Middle frontal gyrus (tissue), 1 donor: ENCODE results near the gene SLC38A11.

Experiments
- DNase-seq: peaks from one replicate; pipeline ENCODE4 v3.0.0-alpha.2; 2015; ENCODE audit warnings: low spot score; ENCODE audit errors: extremely low spot score

The SLC38A11 gene

DNA sequence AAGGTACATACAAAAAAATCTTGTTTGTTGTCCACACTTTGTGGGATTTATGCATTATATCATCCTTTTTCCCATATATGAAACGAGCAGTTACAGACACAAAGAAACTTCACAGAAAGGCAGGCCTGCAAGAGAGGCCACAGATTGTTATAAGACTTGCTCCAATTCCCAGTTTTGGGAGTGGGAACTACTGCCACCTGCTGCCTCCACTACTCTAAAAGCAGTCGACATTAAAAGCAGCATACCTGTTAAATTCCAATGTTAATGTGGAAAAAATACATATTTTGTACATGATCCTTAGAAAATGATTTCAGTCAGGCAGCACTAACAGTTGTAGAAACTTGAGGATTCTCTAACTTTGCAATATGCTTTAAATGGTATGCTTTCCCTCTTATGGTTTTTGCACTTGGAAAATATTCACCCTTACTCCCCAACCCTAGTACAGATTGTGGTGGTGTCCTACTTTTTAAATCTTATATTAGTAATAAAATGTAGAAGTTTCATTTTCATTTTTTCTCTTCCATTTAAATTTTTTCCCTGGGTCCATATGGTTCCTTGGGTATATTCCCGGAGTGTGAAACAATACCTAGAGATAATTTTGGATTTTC, 37.9 kb downstream of the SLC38A11 start:
- peak; percentile 26 for DNase-seq

DNA sequence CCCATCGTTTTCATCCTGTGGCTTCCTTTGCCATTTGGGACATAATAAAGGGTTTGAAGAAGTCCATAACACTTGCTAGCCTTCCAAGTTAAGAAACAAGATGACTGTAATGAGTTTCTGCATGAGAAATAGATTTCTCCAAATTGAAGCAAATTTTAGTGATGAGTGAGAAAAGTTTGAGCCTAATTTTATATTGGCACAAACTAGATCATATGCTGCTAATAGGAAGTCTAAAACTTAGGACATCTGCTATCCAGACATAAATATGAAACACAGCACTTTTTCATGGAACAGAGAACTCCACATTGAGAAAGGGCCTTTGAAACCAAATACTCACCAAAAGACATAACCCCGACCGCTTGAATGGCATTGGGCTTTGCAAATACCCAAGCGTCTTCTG, 39.8 kb downstream of the SLC38A11 start:
- no peak for DNase-seq

DNA sequence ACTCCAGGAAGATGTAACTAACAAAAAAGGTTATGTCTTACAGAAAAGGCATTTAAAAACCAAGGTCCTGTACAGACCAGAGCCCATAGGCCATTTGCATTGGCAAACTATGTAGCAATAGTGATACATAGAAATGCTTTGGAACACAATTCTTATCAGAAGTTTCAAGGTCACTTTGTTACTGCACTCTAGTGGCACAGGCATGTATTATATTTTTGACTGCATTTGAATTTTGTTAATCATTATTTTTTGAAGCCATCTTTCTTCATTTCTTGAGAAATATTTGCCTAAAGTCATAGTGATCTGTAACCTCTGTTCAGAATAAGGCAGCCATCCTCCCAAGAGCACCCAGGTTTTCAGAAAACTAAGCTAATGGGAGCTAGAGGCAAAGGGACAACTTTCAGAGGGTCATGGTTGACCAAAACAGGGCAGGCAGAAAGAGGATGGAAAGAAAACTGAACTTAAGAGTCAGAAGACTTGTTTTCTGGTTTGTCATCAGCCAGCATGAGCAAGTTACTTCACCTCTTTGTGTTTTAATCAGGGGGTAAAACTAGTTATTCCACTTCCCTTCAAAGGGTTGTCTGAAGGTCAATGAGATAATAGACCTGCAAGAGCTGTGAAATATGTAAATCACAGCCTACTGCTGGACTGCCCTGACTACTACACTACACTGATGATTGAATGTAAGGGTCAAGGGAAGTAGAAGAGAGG, 41.5 kb downstream of the SLC38A11 start:
- DNase-seq: no peak

DNA sequence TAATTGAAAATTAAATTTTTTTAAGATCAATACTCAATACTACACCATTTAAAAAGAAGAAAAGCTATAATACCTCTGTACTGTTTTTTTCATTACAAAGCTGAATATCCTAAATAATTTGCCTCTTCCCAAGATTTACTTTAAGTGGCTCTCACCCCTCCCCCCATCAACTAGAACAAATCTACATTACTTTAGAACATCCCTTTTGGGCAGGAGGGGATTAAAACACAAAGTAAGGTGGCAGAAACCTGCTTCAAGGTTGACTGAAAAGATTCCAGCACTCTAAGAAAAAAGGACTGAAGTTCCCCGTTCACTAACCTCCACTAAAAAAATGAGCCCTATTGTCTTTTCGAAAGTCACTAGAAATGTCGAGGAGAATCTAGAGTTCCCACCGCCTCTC, 42.3 kb downstream of the SLC38A11 start:
- DNase-seq: no peak

DNA sequence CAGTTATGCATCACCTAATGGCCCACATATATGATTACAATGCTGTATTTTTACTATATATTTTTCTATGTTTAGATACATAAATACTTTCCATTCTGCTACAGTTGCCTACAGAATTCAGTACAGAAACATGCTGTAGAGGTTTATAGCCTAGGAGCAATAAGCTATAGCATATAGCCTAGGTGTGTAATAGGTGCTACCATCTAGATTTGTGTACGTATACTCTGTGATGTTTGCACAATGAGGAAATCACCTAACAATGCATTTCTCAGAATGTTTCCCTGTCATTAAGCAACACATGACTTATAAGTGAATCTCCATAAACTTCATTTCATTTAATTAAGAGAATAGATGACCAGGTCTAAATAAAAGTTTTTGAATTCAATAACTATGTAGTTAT, 43.5 kb downstream of the SLC38A11 start:
- DNase-seq: no peak

DNA sequence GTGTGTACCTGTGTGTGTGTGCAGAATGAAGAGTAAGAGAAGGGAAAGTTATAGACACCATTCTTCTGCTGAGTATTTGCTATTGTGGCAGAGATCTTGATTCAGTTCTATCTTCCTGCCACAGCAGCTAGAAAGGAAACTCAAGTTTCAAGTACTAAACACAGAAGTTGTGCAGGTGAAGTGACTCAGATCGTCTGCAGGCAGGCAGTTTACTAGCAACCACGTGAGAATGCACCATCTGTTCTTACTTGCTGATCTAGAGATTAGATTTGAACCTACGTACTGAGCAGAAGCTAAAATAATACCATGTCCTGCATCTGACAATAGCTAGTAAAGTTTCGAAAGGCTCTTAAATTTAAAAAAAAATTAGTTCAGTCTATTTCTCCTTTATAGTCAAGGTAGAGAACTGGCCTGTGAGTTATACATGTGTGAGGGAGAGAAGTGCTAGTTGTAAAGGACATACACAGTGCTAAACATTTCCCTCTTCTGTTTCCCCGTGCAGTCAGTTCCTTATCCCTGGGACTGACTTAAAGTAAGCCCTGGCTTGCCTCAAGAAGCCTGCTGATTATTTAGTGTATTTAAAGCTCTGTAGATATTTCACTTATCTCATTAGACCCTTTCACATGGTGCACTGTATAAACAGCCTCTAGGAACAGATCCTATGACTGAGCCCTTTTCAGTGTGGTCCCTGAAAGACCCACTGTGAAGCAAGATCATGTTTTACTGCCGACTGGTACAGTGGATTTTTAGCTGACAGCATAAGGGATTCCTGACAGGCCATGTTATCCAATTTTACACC, 45.0 kb downstream of the SLC38A11 start:
- DNase-seq: no peak

DNA sequence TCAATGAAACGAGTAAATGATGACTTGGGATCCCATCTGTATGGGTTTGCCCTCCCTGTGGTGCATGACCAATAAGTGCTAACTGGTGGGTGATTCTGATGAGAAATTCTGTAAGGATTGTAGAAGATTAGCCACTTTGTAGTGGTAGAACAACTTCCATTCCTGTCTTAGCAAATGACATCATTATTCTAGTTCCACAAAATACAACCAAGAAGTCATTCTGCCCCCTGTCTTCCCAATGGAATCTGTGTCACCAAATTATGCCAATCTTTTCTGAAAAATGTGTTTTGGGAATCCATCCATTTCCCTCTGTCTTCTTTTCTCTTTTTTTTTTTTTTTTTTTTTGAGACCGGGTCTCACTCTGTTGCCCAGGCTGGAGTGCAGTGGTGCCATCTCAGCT, 48.4 kb downstream of the SLC38A11 start:
- no peak for DNase-seq

DNA sequence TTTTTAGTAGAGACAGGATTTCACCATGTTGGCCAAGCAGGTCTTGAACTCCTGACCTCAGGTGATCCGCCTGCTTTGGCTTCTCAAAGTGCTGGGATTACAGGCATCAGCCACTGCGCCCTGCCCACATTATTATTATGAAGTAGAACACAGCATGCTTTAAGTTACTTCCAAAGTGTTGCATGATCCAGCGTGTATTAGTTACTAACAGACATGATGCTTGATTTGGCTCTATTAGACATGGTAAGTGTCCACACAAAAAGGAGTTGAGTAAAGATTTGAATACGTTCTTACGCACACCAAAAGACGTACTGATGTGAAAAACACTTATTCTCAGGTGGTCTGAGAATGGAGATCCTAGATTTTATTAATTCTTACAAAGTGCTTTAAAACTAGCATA, 50.0 kb downstream of the SLC38A11 start:
- no peak for DNase-seq

DNA sequence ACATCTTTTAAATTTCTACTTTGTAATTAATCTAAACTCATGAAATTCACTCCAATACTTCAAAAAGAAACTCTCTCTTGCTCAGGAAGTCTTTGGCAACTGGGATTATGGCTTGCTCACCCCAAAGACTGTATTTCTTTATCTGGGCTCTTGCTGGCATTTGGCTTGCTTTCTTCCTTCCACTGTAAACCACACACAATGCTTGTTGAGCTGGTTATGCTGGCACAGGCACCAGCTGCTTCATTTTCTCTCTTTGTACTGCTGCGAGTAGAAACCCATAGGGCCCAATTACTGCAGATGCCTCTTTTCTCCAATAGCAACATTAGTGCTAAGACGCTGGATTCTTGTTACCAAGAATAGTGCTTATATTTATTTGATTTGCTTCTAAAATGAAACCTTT, 51.4 kb downstream of the SLC38A11 start:
- no peak for DNase-seq

DNA sequence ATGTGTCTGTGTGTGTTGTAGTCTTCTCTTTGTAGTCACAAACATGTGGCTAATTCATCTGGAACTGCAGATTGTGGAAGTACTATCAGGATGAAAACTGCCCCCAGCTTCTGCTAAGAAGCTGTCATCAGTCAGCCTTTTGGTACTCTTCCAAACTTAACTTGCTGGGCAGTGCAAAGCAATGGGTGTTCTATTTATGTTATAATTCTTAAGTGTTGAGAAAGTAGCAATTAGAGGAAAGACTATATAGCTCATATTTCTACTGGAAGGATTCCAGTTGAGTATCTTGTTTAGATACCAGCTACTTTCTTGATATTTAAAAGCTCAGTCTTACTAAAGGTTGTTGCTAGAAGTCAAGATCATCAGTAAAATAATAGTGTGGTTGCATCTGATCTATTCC, 52.1 kb downstream of the SLC38A11 start:
- DNase-seq: no peak

DNA sequence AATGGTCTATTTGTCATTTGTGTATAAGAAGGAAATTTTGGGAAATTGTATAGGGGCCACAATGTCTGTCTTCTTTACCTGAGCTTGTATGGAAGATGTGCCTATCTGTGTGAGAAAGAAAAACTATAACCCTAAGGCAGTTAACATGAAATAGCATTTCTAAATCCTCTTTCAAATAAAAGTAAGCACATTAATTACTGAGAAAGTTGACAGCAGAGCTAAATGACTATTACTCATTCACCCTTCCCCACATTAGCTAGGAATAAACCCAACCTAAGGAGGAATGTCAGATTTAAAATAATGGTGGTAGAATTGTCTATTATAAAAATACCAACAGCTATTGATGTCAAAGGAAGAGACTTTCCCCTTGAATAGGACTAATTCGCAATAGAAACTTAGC, 56.2 kb downstream of the SLC38A11 start:
- DNase-seq: no peak

DNA sequence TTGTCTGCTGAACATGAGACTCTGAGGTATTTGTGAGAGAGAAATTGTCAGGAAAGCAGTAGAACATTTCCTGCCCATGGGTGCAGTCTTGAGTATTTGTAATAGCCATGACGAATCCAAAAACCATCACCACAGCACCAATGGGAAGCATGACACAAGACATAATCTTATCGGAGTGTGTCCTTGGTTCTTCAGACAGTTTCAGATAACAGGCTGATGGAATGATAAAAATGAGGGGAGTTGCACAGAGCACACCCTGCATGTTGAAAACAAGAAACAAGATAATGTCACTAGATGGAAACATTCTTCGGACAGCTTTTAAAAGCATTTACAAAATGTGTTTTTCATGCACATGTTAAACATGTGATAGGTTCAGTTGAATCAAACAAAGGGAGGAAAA, 56.9 kb downstream of the SLC38A11 start:
- DNase-seq: no peak

DNA sequence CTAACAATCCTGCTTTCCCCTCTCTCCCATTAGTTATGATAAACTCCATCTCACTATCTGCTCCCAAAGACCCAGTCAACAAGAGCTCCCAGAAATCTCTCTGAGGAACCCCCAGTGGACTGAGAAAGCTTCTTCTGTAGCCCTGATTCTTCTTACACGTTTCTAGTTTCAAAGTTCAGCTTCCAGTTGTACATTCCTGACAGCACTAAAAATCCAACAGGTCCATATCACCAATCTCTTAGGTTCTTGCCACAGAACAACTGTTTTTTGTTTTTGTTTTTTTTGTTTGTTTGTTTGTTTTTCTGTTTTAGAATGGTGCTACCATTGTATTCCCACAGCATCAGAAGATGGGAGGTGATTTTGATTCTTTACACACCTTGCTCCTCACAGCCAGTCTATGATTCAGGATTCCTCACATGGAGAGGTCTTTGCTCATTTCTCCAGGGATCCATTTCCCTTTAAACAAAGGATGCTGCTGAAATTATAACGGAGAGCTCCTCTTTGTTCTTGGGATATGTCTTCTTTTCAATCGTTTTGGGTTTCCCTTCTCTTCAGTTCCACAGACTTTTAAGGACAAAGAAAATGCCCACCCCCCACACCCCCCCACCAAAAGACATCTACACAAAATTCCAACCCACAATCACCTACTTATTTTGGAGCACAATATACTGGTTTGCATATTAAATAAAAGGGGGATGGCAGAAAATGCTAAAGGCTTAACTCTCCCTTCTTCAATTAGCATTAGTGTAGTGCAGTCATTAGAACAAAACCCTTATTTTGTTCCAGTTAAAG, 57.7 kb downstream of the SLC38A11 start:
- no peak for DNase-seq

DNA sequence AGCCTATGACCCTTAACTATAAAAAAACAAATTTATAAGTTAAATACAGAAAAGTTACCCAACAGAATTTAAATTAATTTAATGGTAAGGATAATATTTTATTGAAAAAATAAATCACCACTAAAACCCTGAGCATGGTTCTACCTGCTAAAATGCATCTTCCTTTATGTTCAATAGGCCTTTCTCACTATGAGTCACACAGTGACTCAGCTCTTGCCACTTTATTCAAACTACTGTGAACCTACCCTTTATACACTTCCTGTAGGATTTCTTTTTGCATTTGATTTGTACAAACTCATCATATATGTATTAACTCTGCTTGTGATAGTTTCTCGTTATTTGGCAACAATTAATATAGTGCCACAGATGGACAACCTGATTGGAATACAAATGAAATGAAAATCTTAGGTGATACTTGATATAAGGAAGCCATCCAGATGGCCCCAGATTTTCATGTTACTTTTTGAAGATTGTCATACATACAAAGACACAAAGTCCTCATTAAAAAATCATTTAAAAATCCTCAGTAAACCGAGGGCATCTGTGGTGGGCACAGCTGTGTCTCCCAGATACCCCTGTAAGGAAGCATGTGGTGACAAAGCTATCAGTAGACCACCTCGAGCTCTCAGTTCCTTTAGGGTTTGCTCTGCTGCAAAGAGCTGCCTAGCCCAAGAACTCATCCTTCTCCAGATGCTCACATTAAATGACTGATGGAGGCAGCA, 58.5 kb downstream of the SLC38A11 start:
- no peak for DNase-seq

DNA sequence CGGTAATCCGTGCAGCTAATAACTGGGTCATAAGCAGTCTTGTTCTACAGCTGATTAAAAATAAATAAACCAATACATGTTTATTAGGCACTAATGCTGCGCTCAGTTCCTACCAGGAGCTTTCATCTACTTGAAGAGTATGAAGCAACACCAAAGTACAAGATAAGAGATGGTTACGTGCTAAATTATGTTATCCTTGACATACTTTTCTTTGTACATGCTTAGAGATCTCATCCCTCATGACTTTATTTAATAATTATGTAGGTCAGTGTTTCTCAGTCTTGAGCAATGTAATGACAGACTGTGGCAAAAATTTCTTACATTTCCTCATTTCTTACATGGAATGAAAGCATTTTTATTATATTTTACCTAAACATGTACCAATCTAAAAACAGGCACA, 59.1 kb downstream of the SLC38A11 start:
- DNase-seq: no peak

DNA sequence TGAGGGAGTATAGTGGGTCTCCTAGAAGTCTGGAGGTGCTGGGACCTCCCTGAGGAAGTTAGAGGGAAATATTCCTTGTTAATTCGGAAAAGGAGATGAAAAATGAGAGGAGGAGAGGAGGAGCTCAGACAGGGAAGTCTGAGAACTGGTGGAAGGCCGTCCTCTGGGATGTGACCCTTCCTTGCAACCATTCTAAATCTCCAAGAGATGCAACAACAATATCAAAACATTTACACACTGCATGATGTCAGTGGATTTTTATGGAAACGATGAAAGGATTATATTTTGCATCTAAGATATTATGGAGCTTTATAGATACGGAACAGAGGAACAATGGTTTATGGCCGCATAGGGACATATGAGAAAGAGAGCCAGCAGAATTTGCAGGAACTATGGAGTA, 63.9 kb downstream of the SLC38A11 start:
- DNase-seq: no peak

DNA sequence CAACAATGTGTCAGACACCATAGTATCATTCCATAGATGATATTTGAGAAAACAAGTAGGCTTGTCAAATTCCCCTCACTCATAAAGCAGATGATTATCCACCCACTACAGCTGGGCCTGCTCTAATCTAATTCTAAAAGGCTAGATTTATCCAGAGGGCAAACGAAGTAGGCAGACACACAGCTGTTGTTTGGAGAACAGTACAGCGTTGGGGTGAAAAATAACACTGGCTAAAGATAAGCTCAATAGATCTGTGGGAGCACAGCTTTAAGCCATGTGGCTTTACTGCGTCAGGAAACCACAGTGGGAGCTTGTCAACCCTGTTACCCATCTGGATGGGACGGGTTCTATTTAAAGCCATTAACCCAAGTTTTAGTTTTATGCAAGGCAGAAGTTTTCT, 64.8 kb downstream of the SLC38A11 start:
- DNase-seq: no peak

DNA sequence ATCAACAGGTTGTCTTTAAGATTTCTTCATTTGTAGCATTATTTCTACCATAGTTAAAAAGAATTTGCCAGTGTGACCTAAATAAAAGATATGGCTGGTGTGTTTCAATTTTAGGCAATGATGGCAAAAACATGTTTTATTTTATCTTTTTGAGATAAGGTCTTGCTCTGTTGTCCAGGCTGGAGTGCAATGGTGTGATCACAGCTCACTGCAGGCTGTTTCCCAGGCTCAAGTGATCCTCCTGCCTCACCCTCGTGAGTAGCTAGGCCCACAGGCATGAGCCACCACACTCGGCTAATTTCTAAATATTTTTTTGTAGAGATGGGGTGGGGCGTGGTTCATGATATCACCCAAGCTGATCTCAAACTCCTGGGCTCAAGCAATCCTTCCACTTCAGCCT, 66.7 kb downstream of the SLC38A11 start:
- DNase-seq: no peak

DNA sequence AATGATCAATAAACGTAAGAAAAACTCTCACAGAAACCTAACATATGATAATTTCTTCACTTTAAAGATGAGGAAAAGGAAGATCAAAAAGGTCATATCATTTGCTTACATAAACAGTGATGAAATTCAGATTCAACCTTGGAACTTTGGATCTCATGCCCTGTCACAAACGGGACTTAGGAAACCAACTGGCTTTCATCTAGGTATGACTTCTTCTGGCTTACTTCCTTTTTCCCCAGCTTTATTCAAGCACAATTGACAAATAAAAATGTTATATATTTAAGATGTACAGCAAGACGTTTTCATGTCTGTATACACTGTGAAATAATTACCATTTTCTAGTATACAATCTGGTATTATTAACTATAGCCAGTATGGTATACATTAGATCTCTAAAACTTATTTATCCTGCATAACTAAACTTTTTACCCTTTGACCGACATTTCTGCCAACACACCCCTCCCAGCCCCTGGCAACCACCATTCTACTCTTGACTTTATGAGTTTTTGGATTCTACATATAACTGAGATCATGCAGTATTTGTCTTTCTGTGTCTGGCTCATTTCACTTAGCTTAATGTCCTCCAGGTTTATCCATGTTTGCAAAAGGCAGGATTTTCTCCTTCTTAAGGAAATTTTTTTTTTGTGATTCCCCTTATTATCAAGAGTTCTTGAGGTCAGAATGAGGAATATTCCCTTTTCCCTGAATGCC, 67.7 kb downstream of the SLC38A11 start:
- no peak for DNase-seq

DNA sequence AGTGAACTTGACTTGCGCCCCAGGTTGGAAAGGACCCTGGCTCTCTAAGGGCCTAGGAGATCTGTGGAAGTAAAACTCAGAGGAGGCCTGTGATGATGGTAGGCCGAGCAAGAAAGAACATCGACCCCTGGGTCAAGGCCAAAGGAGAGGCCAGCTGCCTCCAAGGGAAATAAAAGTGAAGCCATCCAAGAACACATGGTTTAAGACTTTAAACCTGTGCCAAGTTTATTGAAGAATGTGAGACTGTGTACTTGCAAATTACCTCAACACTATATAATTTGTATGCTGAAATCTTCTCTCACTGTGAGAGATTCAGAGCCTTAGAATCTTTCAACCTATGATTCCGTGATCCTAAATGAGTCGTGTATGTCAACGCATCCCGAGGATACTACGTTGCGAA, 73.0 kb downstream of the SLC38A11 start:
- no peak for DNase-seq

DNA sequence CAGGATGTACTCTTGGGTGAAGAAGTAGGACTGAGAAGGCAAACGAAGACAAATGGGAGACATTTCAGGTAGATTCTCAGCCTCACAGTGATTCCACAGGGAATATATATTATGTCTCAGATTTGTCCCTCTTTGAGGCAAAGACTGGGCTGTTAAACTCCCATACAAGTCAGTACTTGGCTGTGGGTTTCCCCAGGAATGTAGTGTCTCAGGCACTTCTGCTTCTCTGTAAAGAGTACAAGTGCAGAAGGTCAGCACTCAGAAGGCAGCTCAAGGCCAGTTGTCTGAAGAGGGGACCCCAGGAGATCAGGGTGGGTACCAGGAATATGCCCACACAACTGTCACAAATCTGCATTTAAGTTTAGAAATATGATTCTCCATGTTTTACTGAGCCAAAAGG, 73.8 kb downstream of the SLC38A11 start:
- DNase-seq: no peak
